Inflammatory macrophage treated with lipopolysaccharide for 1 hour (primary cell): Measurements from ENCODE around the gene C16orf86.

Source experiments
- DNase-seq, 2 donors: peaks; one replicate each; pipeline ENCODE4 v3.0.0-alpha.2; 2020 to 2022

C16orf86 gene

DNA sequence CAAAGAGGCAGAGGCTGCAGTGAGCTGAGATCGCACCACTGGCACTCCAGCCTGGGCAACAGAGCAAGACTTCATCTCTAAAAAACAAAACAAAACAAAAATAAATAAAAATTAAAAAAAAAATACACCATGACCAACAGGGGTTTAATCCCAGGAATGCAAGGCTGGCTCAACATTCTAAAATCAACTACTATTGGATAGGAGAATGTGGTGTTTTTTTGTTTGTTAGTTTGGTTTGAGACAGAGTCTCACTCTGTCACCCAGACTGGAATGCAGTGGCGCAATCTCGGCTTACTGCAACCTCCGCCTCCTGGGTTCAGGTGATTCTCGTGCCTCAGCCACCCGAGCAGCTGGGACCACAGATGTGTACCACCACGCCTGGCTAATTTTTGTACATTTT, 32.7 kb downstream of the C16orf86 start:
- no peak for DNase-seq

DNA sequence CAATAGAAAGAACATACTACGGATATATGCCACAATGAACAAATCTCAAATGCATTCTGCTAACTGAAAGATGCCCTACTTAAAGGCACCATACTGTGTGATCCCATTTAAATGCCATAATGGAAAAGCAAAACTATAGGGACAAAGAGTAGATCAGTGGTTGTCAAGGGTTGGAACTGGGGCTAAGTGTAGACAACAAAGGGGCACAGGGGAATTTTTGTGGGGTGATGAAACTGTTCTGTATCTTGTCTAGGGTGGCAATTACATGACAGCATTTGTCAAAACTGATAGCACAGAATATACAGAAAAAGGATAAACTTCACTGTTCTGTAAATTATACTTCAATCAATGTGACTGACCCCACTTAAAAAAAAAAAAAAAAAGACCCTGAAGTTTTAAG, 34.8 kb downstream of the C16orf86 start:
- no peak for DNase-seq

DNA sequence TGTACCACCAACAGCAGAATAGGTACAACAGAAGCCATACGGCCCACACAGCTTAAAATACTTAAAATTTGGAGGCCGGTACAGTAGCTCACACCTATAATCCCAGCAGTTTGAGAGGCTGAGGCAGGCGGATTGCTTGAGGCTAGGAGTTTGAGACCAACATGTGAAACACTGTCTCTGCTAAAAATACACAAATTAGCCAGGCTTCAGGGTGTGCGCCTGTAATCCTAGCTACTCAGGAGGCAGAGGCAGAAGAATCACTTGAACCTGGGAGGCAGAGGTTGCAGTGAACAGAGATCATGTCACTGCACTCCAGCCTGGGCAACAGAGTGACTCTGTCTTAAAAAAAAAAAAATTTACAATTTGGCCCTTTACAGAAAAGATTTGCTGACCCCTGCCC, 35.5 kb downstream of the C16orf86 start:
- DNase-seq, result no peak

DNA sequence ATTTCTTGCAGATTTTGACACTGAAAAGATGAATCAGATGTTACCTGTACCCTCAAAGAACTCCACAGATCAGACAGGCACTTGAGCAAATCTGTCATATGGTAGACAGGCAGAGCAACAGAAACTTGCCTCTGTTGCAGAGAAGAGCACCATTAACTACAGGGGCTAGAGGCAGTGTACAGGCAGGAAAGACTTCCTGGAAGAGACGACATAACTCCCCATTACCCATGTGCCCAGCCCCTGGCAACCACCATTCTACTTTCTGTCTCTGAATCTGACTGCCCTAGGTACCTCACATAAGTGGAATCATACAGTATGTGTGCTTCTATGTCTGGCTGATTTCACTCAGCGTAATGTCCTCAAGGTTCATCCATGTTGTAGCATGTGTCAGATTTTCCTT, 37.0 kb downstream of the C16orf86 start:
- DNase-seq, result no peak

DNA sequence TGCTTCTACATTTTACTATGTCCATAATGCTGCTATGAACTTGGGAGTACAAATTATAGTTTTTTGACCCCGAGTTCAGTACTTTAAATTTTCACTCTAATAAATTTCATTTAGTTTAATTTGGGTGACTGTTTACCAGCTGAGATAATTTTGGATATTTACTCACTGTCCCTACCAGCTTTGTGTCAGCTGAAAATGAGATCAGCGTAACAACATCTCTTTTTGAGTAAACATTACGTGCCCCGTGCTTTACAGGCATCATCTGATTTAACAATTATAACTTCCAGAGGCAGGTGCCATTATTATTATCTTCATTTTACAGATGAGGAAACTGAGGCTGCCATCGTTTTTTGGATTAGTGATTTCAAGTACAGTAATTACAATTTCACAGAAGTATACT, 37.5 kb downstream of the C16orf86 start:
- peak in 1 of 2 donors; percentile 18 for DNase-seq

DNA sequence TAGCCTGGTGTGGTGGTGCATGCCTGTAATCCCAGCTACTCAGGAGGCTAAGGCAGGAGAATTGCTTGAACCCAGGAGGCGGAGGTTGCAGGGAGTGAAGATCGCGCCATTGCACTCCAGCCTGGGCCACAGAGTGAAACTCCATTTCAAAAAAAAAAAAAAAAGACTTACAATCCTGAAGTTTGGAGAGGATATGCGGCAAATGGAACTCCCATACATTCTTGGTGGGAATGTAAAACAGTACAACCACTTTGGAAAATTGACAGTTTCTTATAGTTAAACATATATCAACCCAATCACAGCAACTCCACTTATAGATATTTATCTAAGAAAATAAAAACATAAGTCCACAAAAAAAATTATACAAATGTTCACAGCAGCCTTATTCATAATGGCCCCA, 40.6 kb downstream of the C16orf86 start:
- DNase-seq, result no peak

DNA sequence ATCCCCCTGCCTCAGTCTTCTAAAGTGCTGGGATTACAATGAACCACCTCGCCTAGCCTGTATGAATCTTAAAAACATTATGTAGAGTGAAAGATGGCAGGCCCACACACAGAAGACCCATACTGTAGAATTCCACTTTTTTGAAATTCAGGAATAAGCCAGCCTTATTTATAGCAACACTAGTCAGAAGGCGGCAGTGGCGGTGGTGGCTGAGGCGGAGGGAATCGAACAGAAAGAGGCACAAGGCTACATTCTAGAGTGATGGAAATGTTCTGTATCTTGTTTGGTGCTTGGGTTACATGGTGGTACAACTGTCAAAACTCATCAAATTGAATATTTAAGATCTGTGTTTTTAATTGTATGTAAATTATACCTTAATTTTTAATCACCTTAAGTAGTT, 41.2 kb downstream of the C16orf86 start:
- peak in 1 of 2 donors; percentile 18 for DNase-seq

DNA sequence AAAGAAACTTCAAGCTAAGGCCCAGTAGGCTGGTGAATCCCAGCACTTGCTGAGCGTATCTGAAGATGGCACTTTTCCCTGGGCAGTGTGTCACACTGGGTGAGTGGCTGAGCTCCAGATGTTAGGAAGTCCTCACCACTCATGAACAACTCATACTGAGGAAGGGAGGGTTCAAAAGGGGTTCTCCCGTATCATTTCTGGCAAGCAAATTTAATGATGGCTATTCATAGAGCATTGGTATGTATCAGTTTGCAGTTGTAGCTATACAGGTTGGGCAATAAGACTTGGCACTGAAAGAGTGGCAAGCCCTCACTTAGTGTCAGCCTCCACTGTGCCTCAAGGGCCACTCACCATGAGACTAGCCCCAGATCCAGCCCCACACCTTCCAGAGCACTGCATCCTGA, 41.8 kb downstream of the C16orf86 start:
- DNase-seq, result no peak

DNA sequence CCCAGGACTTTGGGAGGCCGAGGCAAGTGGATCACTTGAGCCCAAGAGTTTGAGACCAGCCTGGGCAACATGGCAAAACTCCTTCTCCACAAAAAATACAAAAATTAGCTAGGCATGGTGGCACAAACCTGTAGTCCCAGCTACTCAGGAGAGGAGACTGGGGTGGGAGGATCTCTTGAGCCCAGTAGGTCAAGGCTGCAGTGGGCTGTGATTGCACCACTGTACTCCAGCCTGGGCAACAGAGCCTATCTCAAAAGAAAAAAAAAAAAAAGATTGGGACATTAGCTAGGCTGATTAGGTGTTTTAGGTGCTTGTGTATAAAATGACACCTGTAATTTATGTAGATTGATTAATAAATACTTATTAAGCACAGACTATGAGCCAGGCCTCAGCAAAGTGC, 42.4 kb downstream of the C16orf86 start:
- no peak for DNase-seq

DNA sequence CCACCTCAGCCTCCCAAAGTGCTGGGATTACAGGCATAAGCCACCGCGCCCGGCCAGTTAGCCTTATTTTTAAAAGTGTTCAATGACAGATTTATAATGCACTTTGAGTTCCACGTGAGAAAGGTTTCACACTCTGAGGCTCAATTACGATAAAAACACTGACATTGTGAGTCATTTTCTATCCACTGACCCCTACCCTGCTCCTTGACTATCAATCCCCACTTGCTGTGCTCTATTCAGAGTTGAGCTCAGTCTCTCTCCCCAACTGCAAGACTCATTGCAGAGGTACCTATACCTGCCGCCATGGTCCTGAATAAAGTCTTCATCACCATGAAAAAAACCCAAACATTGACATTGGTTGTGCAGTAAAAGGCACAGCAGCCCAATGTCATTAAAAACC, 44.0 kb downstream of the C16orf86 start:
- DNase-seq, result no peak

DNA sequence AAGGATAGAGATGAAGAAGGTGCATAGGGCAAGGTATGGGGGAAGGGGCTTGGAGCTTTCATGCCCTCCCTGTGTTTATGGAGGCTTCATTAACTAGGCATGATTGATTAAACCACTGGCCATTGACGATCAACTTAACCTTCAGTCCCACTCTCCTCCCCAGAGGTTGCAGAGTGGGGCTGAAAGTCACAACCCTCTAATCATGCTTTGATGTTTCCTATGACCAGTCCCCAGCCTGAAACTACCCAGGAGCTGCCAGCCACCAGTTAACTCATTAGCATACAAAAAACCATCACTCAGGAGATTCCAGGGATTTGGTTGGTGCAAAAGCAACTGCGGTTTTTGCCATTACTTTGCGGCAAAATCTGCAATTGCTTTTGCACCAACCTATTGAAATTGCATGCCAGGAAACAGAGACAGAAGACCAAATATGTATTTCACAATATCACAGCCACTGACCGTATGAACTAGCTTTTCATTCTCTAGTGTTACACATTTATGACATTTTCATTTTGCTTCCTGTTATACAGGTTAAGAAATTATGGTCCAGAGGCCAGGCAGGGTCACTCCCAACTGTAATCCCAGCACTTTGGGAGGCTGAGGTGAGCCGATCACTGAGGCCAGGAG, 47.1 kb downstream of the C16orf86 start:
- no peak for DNase-seq

DNA sequence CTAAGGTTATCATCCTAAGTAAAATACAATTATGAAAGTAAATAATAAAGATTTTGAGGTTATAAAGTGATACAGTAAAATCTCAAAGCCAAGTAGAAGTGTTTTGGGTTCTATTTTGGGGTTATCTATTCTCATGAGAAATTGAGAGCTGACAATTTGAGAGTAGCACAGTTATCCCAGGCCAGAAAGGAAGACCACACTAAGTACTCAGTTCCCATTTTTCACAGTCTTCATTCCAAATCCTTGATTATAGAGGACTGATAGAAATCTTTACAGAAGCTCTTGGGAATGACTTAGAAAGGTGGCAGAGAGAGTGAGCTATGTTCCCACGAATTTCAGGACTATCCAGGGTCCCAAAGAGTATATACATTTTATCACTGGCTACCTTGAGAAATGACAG, 47.9 kb downstream of the C16orf86 start:
- DNase-seq, result no peak

DNA sequence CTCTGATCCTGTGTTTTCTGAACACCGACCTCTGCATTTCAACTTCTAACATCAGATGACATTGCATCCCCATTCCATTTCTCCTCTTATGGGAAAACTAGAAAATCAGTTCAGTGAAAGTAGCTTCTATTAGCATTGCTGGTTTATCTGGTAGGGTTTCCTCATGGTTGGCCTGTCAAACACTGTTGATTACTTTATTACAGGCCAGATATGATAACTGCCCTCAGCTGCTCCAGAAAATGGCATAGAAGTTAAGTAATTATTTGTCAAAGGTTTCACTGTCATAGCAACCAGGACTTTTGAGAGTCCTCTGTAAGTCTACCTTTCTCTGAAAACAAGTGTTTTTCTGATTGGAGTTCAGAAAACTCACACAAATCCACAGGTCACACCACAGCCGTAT, 49.5 kb downstream of the C16orf86 start:
- DNase-seq, result no peak
